Cardiac muscle cell (in vitro differentiated cells and primary cell): ENCODE data around the gene DOK3. TPM values are rescaled to one million over a fixed set of nuclear protein-coding genes. Genes with fewer than 3 reads are reported as not detected.
"Not testable (repeated sequence)": the region's sequence is repeated elsewhere in the genome, so short reads cannot be mapped to it uniquely, and the experiment has no call there.

ENCODE experiments used
- DNase-seq, 2 donors: peaks; one replicate each; pipeline versions ENCODE4 v3.0.0 to v3.0.0-alpha.2; 2010 to 2017; ENCODE audit warnings: low read depth in 1 of 2, low spot score in 1 of 2
- H3K27ac ChIP-seq: fragments of 200-600 bp; sonication (generic); 2 replicates; pipeline ENCODE4 v1.5.1; 2016
- H3K27me3 ChIP-seq: fragments of 200-600 bp; sonication (generic); 2 replicates; pipeline ENCODE4 v1.6.0; 2016; ENCODE audit warnings: control low read depth
- H3K36me3 ChIP-seq: fragments of 200-600 bp; sonication (generic); 2 replicates; pipeline ENCODE4 v1.5.1; 2016; ENCODE audit warnings: control low read depth
- H3K4me1 ChIP-seq: fragments of 200-600 bp; sonication (generic); 2 replicates; pipeline ENCODE4 v1.8.1; 2017; ENCODE audit warnings: low read depth, mild to moderate bottlenecking, mixed run types
- H3K4me3 ChIP-seq: fragments of 200-600 bp; sonication (generic); 2 replicates; pipeline ENCODE4 v1.5.1; 2016; ENCODE audit warnings: mild to moderate bottlenecking
- H3K9me3 ChIP-seq: fragments of 200-600 bp; sonication (generic); 2 replicates; pipeline ENCODE4 v1.5.1; 2017; ENCODE audit warnings: low read depth, mild to moderate bottlenecking, control low read depth
- polyA plus RNA-seq: library from polyadenylated mRNA; unstranded; fragments of >200 nt; fragmentation: Nextera tagmentation; extraction: Ambion mirVana; gene quantifications from 2 replicates; pipeline ENCODE4 v1.2.1, GENCODE V29; 2016
- total RNA-seq: library from RNA; depleted of rRNA; stranded (reverse); fragments of >200 nt; gene quantifications from 2 replicates; pipeline ENCODE4 v1.2.3, GENCODE V29; 2016
- TF ChIP-seq, protein P1 (sequence below): IDR thresholded peaks from 2 replicates; pipeline ENCODE4 v1.5.1; 2012; ENCODE audit warnings: low read depth, mild to moderate bottlenecking, low read length

Gene DOK3
- total and polyA plus RNA-seq, 2 experiments from 2014 or later = 2.4 to 3.7 TPM

DNA sequence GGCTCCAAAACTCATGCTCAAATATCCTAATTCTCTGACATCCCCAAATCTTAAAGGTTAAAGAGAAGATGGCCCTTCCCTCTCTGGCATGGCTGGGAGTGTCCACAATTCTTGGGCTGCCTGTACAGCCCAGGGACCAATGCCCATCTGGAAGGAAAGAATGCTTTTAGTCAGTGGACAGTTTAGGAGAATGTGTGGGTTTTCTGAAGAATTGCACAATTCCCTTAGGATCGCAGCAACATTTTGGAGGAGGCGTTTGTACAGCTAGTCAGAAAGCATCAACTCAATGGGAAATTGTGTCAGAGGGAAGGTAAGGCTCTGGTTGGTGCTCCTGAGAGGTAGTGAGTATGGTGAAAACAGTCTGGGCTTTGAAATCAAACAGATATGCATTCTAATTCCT lies 29.8 kb upstream of the DOK3 start:
- TF ChIP-seq, protein P1, sequence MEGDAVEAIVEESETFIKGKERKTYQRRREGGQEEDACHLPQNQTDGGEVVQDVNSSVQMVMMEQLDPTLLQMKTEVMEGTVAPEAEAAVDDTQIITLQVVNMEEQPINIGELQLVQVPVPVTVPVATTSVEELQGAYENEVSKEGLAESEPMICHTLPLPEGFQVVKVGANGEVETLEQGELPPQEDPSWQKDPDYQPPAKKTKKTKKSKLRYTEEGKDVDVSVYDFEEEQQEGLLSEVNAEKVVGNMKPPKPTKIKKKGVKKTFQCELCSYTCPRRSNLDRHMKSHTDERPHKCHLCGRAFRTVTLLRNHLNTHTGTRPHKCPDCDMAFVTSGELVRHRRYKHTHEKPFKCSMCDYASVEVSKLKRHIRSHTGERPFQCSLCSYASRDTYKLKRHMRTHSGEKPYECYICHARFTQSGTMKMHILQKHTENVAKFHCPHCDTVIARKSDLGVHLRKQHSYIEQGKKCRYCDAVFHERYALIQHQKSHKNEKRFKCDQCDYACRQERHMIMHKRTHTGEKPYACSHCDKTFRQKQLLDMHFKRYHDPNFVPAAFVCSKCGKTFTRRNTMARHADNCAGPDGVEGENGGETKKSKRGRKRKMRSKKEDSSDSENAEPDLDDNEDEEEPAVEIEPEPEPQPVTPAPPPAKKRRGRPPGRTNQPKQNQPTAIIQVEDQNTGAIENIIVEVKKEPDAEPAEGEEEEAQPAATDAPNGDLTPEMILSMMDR = no peak
- Histone ChIP-seq H3K36me3 (peaks cover 13% of the 10 kb centered on the region), H3K4me3 (no peak overlapping the region), H3K27ac (peak overlapping the region; percentile 94), H3K9me3 (no peaks in the 10 kb centered on the region), H3K4me1 (peaks cover 23% of the 10 kb centered on the region), H3K27me3 (no peaks in the 10 kb centered on the region)
- peak in 1 of 2 donors; percentile 97 for DNase-seq

- H3K27ac ChIP-seq = peak overlapping the region; percentile 94
- TF ChIP-seq, protein P1 = no peak
- H3K4me1 ChIP-seq = peaks cover 20% of the 10 kb centered on the region
- DNase-seq = no peak
- no peaks in the 10 kb centered on the region for H3K27me3 ChIP-seq
- peaks cover 13% of the 10 kb centered on the region for H3K36me3 ChIP-seq
- H3K9me3 ChIP-seq = no peaks in the 10 kb centered on the region
- H3K4me3 ChIP-seq = no peak overlapping the region
Measured at GRCh38 chr5:177538876-177539275, 29.2 kb upstream of the DOK3 start.

DNA sequence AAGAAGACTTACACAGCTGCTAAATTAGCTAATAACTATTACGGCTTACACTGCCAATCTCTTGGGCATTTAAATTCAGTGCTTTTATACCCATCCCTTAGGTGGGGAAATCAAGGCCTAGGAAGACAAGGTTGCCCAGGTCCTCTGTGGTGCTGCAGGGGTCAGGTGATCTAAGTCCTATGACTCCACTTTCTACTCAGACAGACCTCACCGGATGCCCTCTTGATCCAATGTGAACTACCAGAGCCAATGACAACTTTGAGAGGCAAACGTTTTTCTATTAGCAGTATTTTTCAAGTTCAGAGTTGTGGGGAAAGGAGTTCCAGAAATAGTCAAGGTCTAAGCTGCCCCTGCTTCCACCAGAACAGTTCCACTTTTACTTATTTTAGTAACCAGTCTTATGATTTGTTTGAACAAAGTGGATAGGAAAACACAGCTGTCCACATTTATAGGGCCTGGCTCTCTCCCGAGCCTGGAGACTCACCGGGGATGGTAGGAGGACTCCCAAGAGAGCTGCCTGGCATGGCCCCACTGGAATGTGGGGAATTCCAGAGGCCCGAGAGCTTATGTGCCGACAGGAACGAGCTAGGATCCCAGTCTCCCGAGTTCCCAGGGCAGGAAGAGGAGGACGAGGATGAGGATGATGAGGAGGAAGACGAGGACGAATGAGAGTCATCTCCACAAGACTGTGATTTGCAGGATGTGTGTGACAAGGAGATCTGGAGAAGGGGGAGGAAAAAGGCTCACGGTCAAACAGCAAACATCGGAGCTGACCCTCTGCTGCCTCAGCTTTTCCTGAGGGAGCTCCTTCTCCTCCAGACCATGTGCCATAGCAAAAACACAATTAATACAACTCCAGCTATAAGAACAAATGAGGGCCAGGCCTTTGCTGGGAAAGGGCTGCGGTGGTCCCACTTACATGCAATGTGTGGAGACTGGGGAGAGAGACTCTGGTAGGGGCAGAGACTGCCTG lies 28.0 kb upstream of the DOK3 start:
- Histone ChIP-seq H3K9me3 (no peaks in the 10 kb centered on the region), H3K36me3 (peaks cover 18% of the 10 kb centered on the region), H3K27ac (peak overlapping the region; percentile 94), H3K27me3 (no peaks in the 10 kb centered on the region), H3K4me1 (peaks cover 8% of the 10 kb centered on the region), H3K4me3 (no peak overlapping the region)
- DNase-seq = peak; percentile 65 to 90
- TF ChIP-seq, protein P1 = no peak

- TF ChIP-seq, protein P1 = no peak
- no peak overlapping the region for H3K4me3 ChIP-seq
- no peaks in the 10 kb centered on the region for H3K27me3 ChIP-seq
- H3K4me1 ChIP-seq = peaks cover 8% of the 10 kb centered on the region
- no peaks in the 10 kb centered on the region for H3K9me3 ChIP-seq
- H3K27ac ChIP-seq = no peak overlapping the region
- H3K36me3 ChIP-seq = peaks cover 29% of the 10 kb centered on the region
- no peak for DNase-seq
Measured at GRCh38 chr5:177536386-177536785, 26.8 kb upstream of the DOK3 start.

- no peak for DNase-seq
- no peak overlapping the region for H3K4me3 ChIP-seq
- peaks cover 38% of the 10 kb centered on the region for H3K36me3 ChIP-seq
- H3K9me3 ChIP-seq = no peaks in the 10 kb centered on the region
- no peak overlapping the region for H3K27ac ChIP-seq
- H3K27me3 ChIP-seq = no peaks in the 10 kb centered on the region
- TF ChIP-seq, protein P1 = no peak
- peaks cover 8% of the 10 kb centered on the region for H3K4me1 ChIP-seq
Measured at GRCh38 chr5:177535125-177535524, 25.5 kb upstream of the DOK3 start.

DNA sequence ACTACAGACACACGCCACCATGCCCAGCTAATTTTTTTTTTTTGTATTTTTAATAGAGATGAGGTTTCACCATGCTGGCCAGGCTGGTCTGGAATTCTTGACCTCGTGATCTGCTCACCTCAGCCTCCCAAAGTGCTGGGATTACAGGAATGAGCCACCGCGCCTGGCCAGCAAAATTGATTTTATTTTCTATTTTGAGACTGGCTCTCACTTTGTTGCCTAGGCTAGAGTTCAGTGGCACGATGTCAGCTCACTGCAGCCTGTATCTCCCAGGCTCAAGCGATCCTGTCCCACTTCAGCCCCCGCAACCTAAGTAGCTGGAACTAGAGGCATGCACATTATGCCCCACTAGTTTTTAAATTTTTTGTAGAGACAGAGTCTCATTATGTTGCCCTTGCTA lies 24.8 kb upstream of the DOK3 start:
- not testable (repeated sequence) for DNase-seq, H3K27ac ChIP-seq

More for the DNA sequence above, 24.8 kb upstream of the DOK3 start:
- H3K9me3 ChIP-seq, H3K4me3 ChIP-seq, H3K27me3 ChIP-seq, H3K4me1 ChIP-seq: not testable (repeated sequence)
- H3K36me3 ChIP-seq = peaks cover 44% of the 10 kb centered on the region
